ENCODE results near the gene TRNAU1AP. TPM values are rescaled to one million over a fixed set of nuclear protein-coding genes. Genes with fewer than 3 reads are reported as not detected.
A peak's percentile ranks its signal among the peaks of the same experiment; 100 is the strongest.
"Not testable (repeated sequence)": the region's sequence is repeated elsewhere in the genome, so short reads cannot be mapped to it uniquely, and the experiment has no call there.

TRNAU1AP gene
- 10 to 100 TPM; 21.7 to 23.3 (median 22.8) TPM for polyA plus RNA-seq (ENCODE audit: insufficient read length in 3 of 3)

DNA sequence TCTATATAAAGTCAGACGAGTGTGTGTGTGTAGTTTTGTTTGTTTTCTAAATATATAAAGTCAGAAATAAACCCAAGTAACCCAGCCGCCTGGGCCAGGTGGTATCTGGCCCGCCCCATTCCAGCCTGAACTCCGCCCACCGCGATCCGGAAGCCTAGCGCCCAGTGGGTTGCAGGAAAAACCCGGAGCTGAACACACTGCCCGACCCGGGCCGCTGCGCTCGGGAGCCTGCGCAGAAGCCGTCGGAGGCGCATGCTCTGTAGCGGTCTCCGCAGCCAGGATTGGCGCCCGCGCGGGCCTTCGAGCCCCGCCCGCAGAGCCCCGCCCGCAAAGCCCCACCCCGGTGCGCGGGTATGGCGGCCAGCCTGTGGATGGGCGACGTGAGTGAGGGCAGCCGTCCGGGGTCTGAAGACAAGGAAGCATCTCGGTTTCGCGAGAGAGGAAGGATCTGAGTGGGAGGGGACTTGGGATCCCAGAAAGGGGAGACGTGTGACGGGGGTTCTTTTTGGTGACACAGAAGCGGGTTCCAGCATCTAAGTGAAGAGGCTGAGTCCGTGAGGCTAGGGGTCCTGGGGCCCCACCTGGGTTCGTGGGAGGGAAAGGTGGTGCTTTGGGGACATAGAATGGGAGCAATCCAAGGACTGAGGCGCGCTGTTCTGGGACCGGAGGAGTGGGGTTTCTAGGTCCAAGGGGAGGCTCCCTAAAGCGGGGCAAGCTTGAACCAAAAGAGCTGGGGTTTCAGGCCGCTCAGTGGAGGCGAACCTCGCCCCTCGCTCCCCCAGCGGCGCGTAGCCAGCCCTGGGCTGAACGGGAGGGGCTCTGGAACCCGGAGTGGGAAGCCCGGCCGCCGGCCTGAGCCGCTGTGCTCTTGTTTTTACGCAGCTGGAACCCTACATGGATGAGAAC lies at the start of gene TRNAU1AP:
Gene TRNAU1AP (plus strand): TSS at position 328 of the 906 bp plus-strand sequence. CDS start 26 bp downstream, at position 354.
- DNase-seq (ENCODE audit: low read depth in 3 of 3, low spot score in 2 of 3), result peak; percentile 87 to 93 (median 90)

GRCh38 chr1:28503117-28503516 lies 49.8 kb upstream of the TRNAU1AP start:
- DNase-seq (ENCODE audit: low read depth in 3 of 3, low spot score in 2 of 3), result no peak

DNA sequence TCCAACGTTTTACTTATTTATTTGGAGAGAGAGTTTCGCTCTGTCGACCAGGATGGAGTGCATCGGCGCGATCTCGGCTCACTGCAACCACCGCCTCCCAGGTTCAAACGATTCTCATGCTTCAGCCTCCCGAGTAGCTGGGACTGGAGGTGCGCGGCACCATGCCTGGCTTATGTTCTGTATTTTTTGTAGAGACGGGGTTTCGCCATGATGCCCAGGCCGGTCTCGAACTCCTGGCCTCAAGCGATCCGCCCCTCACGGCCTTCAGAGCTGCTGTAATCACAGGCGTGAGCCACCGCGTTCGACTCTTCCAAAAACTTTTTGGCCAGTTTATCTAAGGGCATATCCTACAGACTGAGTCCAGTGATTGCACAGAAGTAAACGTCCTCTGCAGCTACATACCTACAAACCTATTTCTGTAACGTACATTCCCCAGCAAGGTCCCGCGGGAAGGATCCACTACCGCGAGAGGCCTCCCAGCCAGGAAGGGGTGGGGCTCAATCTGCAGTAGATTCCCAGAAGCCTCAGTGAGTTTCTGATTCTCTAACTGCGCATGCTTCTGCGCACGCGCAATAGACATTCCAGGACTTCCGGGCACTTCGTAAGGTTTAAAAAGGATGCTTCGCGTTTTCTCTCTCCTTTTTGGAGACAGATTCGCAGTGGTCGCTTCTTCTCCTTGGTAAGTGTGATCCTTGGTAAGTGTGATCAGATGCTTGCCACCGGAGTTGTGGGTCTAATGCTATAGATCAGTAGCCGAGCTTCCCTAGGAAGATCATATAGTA lies 47.3 kb upstream of the TRNAU1AP start, which contains the start of gene RCC1:
Gene RCC1 (plus strand): TSS at position 638 of the 782 bp plus-strand sequence. CDS start 23,824 bp downstream, outside the sequence.
- DNase-seq (ENCODE audit: low read depth in 3 of 3, low spot score in 2 of 3), result peak; percentile 97 to 98 (median 98)

DNA sequence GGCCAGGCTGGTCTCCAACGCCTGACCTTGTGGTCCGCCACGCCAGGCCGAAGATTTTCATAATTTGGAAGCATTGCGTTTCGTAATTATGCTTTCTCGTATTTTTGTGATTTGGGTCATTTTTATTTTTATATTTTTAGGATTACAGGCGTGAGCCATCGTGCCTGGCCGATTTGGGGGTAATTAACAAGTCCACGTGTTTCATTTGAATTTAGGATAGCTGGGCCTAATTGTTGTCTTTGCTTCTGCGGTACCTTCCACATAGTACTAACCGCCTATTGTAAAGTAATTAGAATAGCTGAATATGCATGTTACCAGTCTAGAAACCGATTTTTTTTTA lies 46.0 kb upstream of the TRNAU1AP start:
- no peak for DNase-seq (ENCODE audit: low read depth in 3 of 3, low spot score in 2 of 3)

- DNase-seq (ENCODE audit: low read depth in 3 of 3, low spot score in 2 of 3), result no peak
Measured at GRCh38 chr1:28507247-28507645, 45.6 kb upstream of the TRNAU1AP start.

GRCh38 chr1:28507646-28508434 lies 45.0 kb upstream of the TRNAU1AP start:
- no peak for DNase-seq (ENCODE audit: low read depth in 3 of 3, low spot score in 2 of 3)

DNA sequence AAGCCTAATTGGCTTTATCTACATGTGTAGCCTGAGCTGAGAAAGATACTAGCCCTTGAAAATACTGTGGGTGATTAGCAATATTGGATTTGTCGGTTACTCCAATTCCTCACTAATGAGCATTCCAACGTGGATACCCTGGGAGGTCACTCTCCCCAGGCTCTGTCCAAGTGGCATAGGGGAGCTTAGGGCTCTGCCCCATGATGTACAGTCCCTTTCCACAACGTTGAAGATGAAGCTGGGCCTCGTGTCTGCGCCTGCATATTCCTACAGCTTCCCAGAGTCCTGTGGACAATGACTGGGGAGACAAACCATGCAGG lies 44.5 kb upstream of the TRNAU1AP start:
- DNase-seq (ENCODE audit: low read depth in 3 of 3, low spot score in 2 of 3), result no peak

DNA sequence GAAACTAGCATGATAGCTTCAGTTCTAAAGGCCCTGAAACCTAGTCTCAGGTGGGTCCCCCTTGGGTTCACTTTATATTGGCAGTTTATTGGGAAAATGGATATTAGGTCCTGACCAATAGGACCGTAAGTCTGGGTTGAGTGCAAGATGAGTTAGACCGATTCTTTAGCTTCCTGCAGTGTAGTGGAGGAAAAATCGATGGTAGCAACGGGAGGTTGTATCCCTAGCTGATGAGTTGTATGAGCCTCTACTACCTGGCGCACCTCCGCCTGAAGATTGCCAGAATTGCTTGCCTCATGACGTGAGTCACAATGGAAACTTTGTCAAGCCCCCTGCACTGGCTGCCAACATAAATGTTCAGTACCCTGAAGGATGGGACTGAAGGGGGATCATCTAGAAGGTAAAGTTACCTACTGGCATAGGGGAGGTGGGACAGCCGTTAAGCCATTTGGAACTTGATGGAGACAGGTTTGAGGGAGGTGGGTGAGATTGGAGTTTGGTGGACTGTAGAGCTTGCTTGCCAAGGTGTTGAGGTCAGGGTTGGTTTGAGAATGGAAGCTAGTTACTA lies 43.1 kb upstream of the TRNAU1AP start:
- no peak for DNase-seq (ENCODE audit: low read depth in 3 of 3, low spot score in 2 of 3)

DNA sequence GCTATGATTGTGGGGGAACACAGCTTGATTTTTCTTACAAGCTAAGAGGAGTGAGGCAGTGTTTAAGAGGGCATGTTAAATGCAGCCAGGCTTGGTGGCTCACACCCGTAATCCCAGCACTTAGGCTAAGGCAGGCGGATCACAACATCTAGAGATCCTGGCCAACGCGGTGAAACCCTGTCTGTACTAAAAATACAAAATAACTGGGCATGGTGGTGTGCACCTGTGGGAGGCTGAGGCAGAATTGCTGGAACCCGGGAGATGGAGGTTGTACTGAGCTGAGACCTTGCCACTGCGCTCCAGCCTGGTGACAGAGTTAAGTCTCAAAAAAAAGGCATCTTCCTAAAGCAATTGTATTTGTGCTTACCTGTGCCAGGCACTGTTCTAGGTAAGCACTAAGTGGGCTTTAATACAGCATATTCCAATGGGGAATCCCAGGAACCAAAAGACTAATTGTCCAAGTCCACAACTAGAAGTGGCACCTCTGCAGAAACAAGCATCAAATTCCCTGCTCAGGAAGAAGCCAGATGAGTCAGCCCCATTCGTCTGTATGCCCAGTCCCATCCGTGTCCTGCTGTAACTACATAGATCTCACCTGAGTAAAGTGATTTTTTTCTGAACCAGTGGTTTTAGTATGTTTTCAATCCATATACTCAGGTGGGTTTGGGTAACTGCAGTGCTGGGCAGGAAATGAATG lies 42.5 kb upstream of the TRNAU1AP start:
- no peak for DNase-seq (ENCODE audit: low read depth in 3 of 3, low spot score in 2 of 3)

- DNase-seq (ENCODE audit: low read depth in 3 of 3, low spot score in 2 of 3), result no peak
Measured at GRCh38 chr1:28510970-28511440, 41.9 kb upstream of the TRNAU1AP start.

DNA sequence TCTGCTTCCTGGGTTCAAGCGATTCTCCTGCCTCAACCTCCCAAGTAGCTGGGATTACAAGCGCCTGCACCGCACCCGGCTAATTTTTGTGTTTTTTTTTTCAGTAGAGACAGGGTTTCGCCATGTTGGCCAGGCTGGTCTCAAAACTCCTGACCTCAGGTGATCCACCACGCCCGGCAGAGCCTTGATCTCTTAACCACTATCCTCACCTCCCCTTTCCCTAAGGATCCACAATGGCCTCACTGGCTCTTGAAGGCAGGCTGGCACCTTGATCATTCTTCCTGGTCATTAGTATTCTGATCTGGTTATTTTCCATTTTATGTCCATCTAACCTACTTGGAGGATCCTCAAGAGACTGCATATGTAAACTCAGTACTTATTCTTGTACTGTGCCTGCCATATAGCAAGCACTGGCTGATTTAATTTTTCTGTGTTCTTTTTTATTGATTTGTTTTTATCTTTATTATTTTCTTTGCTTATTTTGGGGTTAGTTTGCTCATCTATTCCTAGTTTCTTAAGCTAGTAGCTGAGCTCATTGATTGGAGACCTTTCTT lies 40.8 kb upstream of the TRNAU1AP start:
- DNase-seq (ENCODE audit: low read depth in 3 of 3, low spot score in 2 of 3), result no peak

DNA sequence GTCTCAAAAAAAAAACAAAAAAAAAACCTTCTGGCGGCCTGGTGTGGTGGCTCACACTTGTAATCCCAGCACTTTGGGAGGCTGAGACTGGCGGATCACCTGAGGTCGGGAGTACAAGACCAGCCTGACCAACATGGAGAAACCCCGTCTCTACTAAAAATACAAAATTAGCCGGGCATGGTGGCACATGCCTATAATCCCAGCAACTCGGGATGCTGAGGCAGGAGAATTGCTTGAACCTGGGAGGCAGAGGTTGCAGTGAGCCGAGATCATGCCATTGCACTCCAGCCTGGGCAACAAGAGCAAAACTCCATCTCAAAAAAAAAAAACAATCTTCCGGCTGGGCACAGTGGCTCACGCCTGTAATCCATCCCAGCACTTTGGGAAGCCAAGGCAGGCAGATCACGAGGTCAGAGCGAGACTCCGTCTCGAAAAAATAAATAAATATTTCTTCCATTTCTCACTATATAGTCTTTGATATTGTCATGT lies 38.4 kb upstream of the TRNAU1AP start:
- not testable (repeated sequence) for DNase-seq (ENCODE audit: low read depth in 3 of 3, low spot score in 2 of 3)

- no peak for DNase-seq (ENCODE audit: low read depth in 3 of 3, low spot score in 2 of 3)
Measured at GRCh38 chr1:28516518-28516956, 36.3 kb upstream of the TRNAU1AP start.

DNA sequence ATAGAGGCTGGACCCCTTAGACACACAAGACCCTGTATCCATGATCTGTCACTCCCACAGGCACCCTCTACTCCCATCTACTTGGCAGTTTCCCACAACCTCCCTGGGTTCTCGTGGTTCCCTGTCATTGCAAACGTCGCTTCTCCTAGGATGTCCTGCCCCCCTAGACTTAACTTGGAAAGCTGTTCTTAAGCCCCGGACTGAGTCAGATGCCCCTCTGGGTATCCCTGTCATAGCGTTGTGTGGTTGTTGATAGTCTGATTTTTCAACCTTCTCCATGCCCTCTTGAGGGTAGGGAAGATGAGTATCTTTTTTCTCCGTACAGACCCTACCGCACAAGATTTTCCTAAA lies 35.3 kb upstream of the TRNAU1AP start:
- DNase-seq (ENCODE audit: low read depth in 3 of 3, low spot score in 2 of 3), result no peak

DNA sequence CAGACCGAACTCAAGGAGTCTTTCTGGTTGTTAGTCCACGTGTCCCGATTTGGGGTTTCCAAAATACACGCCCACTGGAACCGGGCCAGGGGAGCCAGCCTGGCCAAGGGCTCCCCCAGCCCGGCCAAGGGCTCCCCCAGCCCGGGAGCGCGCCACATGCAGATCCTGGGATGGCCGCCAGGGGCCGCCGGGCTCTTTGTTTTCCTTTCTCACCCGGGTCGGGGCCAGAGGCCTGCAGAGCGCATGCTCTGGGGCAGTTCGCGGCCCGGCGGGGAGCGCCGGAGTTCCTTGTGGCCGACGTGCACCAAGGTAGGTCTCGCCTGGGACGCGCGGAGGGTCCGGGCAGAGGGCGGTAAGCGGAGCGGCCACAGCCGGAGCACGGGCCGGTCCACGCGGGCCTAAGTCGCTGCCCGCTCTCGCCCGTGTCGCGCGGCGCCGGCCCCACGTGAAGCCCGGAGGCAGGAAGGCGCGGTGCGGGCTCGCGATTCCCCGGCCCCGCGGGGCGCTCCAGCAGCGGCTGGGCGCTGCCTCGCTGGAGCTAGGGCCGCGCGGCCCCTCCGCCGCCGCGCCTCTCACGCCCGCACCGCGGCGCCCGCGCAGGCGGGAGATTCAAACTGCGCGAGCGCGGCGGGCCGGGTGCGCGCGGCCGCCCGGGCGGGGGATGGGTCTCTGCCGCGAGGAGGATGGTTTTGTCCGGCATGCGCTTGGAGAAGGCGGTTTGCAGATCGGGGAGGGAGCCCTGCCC lies 34.7 kb upstream of the TRNAU1AP start:
- DNase-seq (ENCODE audit: low read depth in 3 of 3, low spot score in 2 of 3), result peak; percentile 76 to 79 (median 76)

DNA sequence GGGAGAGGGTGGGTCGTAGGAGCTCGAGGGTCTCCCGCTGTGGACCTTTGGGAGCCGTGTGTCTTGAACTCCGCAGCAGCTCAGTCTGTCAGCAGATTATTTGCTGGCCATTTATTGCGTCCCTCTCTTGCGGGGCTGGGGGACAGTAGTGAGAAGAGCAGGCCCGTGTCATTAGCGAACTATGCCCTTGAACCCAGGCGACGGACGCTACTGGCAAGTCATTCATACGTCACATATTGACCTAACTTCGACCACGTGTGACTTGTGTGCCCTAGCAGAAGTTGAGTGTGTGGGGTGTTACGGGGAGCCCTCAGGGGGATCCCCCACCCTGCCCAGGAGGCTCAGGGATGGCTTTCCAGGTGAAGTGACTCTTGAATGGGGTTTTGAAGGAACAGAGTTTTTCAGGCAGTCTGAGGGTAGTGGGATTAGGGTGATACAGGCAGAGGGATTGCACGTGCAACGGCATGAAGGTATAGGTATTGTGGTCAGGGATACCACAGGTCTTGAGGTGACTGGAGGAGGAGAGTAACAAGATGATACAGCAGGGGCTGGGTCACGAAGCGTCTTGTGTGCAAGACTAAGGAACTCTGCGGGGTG lies 34.0 kb upstream of the TRNAU1AP start:
- no peak for DNase-seq (ENCODE audit: low read depth in 3 of 3, low spot score in 2 of 3)

GRCh38 chr1:28519946-28520725 lies 32.7 kb upstream of the TRNAU1AP start:
- DNase-seq (ENCODE audit: low read depth in 3 of 3, low spot score in 2 of 3), result no peak

All from right renal cortex interstitium (tissue), 3 donors.